T1000 (cell line): ENCODE results near the gene STK31.
"Not testable (repeated sequence)": the region's sequence is repeated elsewhere in the genome, so short reads cannot be mapped to it uniquely, and the experiment has no call there.

ENCODE experiments used
- DNase-seq: peaks from one replicate; lab custom pipeline; 2025; ENCODE audit warnings: mixed read lengths; lab: John Stamatoyannopoulos, UW

STK31 gene

GRCh38 chr7:23712368-23713284 is 2.6 kb downstream of the STK31 start:
- no peak for DNase-seq

GRCh38 chr7:23713285-23714149 is 3.5 kb downstream of the STK31 start:
- DNase-seq = no peak

GRCh38 chr7:23714150-23714464 is 4.1 kb downstream of the STK31 start:
- no peak for DNase-seq

- no peak for DNase-seq
These were observed 4.6 kb downstream of the STK31 start for GRCh38 chr7:23714579-23714978.

GRCh38 chr7:23715099-23715498 is 5.1 kb downstream of the STK31 start:
- DNase-seq = no peak

GRCh38 chr7:23717788-23718187 is 7.8 kb downstream of the STK31 start:
- DNase-seq = no peak

GRCh38 chr7:23721456-23721855 is 11.4 kb downstream of the STK31 start:
- no peak for DNase-seq

GRCh38 chr7:23722587-23723216 is 12.7 kb downstream of the STK31 start:
- not testable (repeated sequence) for DNase-seq

- DNase-seq = not testable (repeated sequence)
These were observed 14.1 kb downstream of the STK31 start for GRCh38 chr7:23724113-23724512.

GRCh38 chr7:23742051-23742450 is 32.0 kb downstream of the STK31 start:
- DNase-seq = no peak

- DNase-seq = no peak
These were observed 33.2 kb downstream of the STK31 start for GRCh38 chr7:23743226-23743625.

- DNase-seq = no peak
These were observed 36.6 kb downstream of the STK31 start for GRCh38 chr7:23746629-23747028.

GRCh38 chr7:23751852-23752251 is 41.8 kb downstream of the STK31 start:
- DNase-seq = no peak

- not testable (repeated sequence) for DNase-seq
These were observed 48.8 kb downstream of the STK31 start for GRCh38 chr7:23758839-23759238.

GRCh38 chr7:23759671-23760391 is 49.8 kb downstream of the STK31 start:
- DNase-seq = peak; percentile 22

- no peak for DNase-seq
These were observed 55.9 kb downstream of the STK31 start for GRCh38 chr7:23765943-23766342.

GRCh38 chr7:23767514-23767913 is 57.5 kb downstream of the STK31 start:
- DNase-seq = no peak

- no peak for DNase-seq
These were observed 58.0 kb downstream of the STK31 start for GRCh38 chr7:23768022-23768421.

GRCh38 chr7:23779185-23779800 is 69.3 kb downstream of the STK31 start:
- not testable (repeated sequence) for DNase-seq

- no peak for DNase-seq
These were observed 73.1 kb downstream of the STK31 start for GRCh38 chr7:23783115-23783514.

GRCh38 chr7:23787272-23787671 is 77.3 kb downstream of the STK31 start:
- no peak for DNase-seq
